ENCODE measurements around the gene MARK4.

GRCh38 chr19:45273521-45273855 is 22.4 kb downstream of the MARK4 start:
- no peak for TF ChIP-seq JUND (IDR thresholded peaks at IDR 0.05)
- TF ChIP-seq CTCF (IDR thresholded peaks at IDR 0.05; ENCODE audit: low read depth, low read length, missing input control) = no peak
- TF ChIP-seq REST (IDR thresholded peaks at IDR 0.05) = no peak
- no peak for TF ChIP-seq RAD21 (IDR thresholded peaks at IDR 0.05)
- no peak for TF ChIP-seq ATF3 (IDR thresholded peaks at IDR 0.05)
- TF ChIP-seq TAF1 (conservative IDR thresholded peaks at IDR 0.05) = no peak
- no peak for TF ChIP-seq EGR1 (IDR thresholded peaks at IDR 0.05; ENCODE audit: low read depth in 2 of 2)
- TF ChIP-seq HNF4A (conservative IDR thresholded peaks at IDR 0.05) = no peak

All from liver (tissue), 3 donors.